ENCODE results near the gene CLDN12. TPM values are rescaled to one million over a fixed set of nuclear protein-coding genes. Genes with fewer than 3 reads are reported as not detected.

The CLDN12 gene
- total and polyA plus RNA-seq, 2 experiments from 2014 or later, result 16.6 to 48.5 TPM

DNA sequence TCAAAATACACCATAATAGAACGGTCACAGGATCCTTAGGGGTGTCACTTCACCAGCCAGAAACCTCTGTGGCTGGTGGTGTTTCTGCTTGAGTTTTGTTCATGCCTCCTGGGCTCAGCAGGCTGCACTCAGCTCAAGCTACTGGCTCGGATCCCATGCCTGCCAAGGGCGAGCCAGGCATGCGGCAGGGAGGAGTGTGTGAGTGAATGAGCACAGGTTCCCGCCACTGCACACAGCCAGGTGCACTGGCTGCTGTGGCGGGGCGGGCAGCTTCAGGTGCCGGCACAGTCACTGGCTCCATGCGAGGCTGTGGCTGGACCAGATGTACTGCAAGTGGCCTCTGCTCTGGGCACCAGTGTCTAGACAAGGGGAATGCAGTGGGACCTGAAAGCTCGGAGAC is 29.5 kb downstream of the CLDN12 start:
- ATAC-seq, result no peak
- 0 out of 2 replicates have a peak, but pooled peaks cover 4% of the 10 kb centered on the region for H3K36me3 ChIP-seq (ENCODE audit: insufficient read depth)
- Mint-ChIP-seq H3K36me3 (ENCODE audit: low read depth) (peaks cover 35% of the 10 kb centered on the region), H3K27ac (no peak overlapping the region), H3K4me3 (no peak overlapping the region), H3K4me1 (no peaks in the 10 kb centered on the region), H3K9me3 (peaks cover 48% of the 10 kb centered on the region), H3K27me3 (ENCODE audit: insufficient read depth, low read depth, poor library complexity) (peaks cover 2% of the 10 kb centered on the region)
- no peaks in the 10 kb centered on the region for H3K79me2 ChIP-seq (replicated peaks; ENCODE audit: insufficient read depth)
- no peaks in the 10 kb centered on the region for H3K4me1 ChIP-seq (ENCODE audit: insufficient read depth)
- H3K9me2 ChIP-seq (ENCODE audit: insufficient read depth), result no peaks in the 10 kb centered on the region; the same call in 1 of the 2 replicates
- no peak for DNase-seq (ENCODE audit: low spot score)
- TF ChIP-seq, protein P1, sequence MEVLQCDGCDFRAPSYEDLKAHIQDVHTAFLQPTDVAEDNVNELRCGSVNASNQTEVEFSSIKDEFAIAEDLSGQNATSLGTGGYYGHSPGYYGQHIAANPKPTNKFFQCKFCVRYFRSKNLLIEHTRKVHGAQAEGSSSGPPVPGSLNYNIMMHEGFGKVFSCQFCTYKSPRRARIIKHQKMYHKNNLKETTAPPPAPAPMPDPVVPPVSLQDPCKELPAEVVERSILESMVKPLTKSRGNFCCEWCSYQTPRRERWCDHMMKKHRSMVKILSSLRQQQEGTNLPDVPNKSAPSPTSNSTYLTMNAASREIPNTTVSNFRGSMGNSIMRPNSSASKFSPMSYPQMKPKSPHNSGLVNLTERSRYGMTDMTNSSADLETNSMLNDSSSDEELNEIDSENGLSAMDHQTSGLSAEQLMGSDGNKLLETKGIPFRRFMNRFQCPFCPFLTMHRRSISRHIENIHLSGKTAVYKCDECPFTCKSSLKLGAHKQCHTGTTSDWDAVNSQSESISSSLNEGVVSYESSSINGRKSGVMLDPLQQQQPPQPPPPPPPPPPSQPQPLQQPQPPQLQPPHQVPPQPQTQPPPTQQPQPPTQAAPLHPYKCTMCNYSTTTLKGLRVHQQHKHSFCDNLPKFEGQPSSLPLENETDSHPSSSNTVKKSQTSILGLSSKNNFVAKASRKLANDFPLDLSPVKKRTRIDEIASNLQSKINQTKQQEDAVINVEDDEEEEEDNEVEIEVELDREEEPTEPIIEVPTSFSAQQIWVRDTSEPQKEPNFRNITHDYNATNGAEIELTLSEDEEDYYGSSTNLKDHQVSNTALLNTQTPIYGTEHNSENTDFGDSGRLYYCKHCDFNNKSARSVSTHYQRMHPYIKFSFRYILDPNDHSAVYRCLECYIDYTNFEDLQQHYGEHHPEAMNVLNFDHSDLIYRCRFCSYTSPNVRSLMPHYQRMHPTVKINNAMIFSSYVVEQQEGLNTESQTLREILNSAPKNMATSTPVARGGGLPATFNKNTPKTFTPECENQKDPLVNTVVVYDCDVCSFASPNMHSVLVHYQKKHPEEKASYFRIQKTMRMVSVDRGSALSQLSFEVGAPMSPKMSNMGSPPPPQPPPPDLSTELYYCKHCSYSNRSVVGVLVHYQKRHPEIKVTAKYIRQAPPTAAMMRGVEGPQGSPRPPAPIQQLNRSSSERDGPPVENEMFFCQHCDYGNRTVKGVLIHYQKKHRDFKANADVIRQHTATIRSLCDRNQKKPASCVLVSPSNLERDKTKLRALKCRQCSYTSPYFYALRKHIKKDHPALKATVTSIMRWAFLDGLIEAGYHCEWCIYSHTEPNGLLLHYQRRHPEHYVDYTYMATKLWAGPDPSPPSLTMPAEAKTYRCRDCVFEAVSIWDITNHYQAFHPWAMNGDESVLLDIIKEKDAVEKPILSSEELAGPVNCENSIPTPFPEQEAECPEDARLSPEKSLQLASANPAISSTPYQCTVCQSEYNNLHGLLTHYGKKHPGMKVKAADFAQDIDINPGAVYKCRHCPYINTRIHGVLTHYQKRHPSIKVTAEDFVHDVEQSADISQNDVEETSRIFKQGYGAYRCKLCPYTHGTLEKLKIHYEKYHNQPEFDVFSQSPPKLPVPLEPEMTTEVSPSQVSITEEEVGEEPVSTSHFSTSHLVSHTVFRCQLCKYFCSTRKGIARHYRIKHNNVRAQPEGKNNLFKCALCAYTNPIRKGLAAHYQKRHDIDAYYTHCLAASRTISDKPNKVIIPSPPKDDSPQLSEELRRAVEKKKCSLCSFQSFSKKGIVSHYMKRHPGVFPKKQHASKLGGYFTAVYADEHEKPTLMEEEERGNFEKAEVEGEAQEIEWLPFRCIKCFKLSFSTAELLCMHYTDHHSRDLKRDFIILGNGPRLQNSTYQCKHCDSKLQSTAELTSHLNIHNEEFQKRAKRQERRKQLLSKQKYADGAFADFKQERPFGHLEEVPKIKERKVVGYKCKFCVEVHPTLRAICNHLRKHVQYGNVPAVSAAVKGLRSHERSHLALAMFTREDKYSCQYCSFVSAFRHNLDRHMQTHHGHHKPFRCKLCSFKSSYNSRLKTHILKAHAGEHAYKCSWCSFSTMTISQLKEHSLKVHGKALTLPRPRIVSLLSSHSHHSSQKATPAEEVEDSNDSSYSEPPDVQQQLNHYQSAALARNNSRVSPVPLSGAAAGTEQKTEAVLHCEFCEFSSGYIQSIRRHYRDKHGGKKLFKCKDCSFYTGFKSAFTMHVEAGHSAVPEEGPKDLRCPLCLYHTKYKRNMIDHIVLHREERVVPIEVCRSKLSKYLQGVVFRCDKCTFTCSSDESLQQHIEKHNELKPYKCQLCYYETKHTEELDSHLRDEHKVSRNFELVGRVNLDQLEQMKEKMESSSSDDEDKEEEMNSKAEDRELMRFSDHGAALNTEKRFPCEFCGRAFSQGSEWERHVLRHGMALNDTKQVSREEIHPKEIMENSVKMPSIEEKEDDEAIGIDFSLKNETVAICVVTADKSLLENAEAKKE (CRISPR knock-in tag; IDR thresholded peaks at IDR 0.05), result no peak
- TF ChIP-seq NANOG (IDR thresholded peaks at IDR 0.05; ENCODE audit: borderline replicate concordance) (no peak), JUNB (IDR thresholded peaks at IDR 0.05; ENCODE audit: unreplicated experiment) (no peak), ZNF114 (CRISPR knock-in tag; IDR thresholded peaks at IDR 0.05) (no peak), STAT1 (IDR thresholded peaks at IDR 0.05; ENCODE audit: unreplicated experiment) (no peak)
- TF ChIP-seq, protein P2, sequence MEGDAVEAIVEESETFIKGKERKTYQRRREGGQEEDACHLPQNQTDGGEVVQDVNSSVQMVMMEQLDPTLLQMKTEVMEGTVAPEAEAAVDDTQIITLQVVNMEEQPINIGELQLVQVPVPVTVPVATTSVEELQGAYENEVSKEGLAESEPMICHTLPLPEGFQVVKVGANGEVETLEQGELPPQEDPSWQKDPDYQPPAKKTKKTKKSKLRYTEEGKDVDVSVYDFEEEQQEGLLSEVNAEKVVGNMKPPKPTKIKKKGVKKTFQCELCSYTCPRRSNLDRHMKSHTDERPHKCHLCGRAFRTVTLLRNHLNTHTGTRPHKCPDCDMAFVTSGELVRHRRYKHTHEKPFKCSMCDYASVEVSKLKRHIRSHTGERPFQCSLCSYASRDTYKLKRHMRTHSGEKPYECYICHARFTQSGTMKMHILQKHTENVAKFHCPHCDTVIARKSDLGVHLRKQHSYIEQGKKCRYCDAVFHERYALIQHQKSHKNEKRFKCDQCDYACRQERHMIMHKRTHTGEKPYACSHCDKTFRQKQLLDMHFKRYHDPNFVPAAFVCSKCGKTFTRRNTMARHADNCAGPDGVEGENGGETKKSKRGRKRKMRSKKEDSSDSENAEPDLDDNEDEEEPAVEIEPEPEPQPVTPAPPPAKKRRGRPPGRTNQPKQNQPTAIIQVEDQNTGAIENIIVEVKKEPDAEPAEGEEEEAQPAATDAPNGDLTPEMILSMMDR (conservative IDR thresholded peaks at IDR 0.05; ENCODE audit: low read depth in 2 of 2), result no peak
- TF ChIP-seq, protein P3, sequence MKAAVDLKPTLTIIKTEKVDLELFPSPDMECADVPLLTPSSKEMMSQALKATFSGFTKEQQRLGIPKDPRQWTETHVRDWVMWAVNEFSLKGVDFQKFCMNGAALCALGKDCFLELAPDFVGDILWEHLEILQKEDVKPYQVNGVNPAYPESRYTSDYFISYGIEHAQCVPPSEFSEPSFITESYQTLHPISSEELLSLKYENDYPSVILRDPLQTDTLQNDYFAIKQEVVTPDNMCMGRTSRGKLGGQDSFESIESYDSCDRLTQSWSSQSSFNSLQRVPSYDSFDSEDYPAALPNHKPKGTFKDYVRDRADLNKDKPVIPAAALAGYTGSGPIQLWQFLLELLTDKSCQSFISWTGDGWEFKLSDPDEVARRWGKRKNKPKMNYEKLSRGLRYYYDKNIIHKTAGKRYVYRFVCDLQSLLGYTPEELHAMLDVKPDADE (IDR thresholded peaks at IDR 0.05), result no peak
- no peak overlapping the region for H3K4me3 ChIP-seq
- H4K20me1 ChIP-seq (replicated peaks; ENCODE audit: insufficient read depth), result no peaks in the 10 kb centered on the region
- H3F3A ChIP-seq (replicated peaks; ENCODE audit: low read depth), result no peaks in the 10 kb centered on the region
- no peak overlapping the region for H3K27ac ChIP-seq (ENCODE audit: low read depth)
- H3K4me2 ChIP-seq, result no peak overlapping the region
- H2AFZ ChIP-seq, result no peak overlapping the region
- no peaks in the 10 kb centered on the region for H3K27me3 ChIP-seq (ENCODE audit: insufficient read depth)

Measured in GM23338 (cell line).